ENCODE measurements around the gene UBE3A.

UBE3A gene

DNA sequence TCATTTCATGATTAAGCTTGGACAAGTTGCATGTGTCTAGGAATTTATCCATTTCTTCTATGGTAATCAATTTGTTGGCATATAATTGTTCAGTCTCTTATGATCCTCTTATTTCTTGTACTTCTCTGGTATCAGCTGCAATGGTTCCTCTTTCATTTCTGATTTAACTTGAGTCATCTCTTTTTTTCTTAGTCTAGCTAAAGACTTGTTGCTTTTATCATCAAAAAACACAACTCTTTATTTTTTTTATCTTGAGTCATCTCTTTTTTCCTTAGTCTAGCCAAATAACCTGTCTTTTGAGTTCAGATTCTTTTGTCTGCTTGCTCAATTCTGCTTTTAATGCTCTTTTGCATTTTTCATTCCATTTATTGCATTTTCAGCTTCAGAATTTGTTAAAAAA is 37.3 kb downstream of the UBE3A start:
- DNase-seq: no peak

DNA sequence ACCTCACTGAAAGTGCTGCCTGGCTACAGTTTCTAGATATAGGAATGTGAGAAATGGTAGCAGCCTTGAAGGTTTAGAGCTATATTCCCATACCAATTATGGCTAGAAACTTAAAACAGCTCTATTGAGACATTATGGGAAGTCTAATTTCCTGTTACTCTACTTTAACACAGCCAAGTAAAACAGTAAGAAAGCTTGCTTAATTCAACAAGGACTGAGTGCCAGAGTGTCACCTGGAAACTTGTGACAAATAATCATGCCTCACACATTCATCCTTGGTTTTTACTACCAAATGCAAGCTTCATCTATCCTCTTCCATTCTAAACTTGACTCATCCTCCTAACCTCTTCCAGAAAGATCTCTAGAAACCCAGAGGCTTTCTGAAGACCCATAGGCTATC is 41.7 kb downstream of the UBE3A start:
- DNase-seq: no peak

DNA sequence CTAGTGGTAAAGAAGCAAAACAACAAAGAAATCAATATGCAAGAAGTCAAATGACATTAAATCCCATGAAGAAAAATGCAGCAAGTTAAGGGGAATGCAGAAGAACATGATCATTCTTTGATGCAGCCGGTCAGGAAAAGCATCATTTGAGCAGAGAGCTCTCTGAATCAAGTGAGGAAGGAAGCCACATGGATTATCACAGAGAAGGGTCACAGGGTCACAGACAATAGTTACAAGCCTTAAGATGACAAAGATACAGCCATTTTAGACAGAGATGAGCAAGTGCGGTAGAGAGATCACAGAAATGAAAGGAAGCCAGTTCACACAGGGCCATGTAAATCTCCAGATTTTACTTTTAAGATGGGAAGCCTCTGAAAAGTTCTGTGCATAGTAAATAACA is 43.9 kb downstream of the UBE3A start:
- no peak for DNase-seq

DNA sequence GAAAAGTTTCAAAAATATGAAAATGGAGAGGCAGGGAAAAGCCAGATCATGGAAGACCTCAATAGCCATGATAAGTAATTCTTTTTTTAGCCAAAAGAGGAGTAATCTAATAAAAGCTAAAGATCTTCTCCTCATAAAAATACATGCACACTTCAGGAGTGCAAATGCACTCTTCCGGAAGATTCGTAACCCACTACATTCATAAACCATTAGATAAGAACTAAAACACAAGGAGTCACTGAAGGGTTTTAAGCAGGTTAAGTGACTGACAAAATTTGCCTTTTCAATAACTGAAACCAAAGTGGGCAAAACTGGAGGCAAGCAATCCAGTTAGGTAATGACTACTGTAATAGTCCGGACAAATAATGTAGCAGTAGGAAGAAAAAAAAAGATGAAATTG is 46.0 kb downstream of the UBE3A start:
- DNase-seq: no peak

DNA sequence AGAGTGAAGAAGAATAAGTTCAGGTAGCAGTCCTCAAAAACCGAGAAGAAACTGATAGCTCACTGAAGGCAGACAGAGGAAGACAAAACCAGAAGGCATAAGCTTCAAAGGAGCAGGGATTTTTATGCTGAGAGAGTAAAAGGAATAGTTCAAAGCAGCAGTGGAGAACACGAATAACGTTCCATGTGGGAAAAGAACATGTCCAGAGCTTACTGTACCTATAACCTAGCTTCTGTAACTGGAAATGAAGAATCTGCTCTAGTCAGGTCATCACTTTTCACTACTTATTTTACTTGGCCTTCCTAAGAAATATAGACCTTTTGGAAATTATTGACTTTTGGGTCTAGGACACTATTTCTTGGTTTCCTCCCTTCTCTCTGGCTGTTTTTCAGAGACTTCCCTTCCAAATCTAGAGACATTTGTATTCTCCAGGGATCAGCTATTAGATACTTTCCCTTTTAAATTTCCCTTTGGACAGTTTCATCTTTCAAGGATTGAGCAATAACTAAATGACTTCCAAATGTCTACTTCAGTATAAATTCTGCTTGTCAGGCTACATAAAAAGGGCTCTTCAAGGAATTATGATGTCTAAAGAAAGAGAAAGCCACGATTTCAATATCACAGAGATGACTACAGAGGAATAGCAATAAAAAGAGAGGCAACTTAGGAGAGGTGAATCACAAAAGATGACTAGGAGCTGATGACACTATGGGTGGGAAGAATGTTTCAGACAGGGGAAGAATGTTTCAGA is 46.7 kb downstream of the UBE3A start:
- DNase-seq: no peak

DNA sequence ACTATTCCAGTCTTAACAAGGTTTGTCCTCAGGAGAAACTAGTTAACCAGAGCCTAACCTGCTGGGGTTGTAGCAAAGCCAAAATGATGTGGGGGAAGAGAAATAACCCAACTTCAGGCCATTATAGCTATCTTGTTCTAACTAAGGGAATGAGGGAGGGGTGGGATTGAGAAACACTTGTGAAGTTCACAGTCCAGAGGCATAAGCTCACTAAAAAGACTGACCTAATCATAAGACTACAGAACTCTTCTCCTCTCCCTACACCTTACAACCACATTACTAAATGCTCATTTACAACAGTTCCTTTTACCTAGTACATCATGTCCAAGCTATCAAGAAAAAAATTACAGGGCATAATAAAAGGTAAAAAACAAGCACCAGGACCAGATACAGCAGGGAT is 52.8 kb downstream of the UBE3A start:
- DNase-seq: no peak

DNA sequence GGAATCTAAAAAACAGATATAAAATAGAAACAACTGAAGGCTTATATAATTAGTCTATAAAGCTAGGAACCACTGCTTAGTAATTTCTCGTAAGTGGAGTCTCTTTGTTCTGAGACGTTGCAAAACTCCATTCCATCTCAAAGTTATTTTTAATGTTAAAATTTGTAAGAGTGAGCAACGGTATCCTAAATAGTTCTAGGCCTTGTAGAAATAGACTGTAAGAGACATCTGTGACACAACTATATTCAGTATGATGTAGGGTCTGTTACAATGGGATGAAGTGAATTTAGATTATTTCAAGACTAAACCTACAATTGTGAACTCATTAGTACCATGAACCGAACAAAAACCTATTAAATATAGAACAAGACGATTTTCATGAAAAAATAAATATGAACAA is 57.2 kb downstream of the UBE3A start:
- no peak for DNase-seq

DNA sequence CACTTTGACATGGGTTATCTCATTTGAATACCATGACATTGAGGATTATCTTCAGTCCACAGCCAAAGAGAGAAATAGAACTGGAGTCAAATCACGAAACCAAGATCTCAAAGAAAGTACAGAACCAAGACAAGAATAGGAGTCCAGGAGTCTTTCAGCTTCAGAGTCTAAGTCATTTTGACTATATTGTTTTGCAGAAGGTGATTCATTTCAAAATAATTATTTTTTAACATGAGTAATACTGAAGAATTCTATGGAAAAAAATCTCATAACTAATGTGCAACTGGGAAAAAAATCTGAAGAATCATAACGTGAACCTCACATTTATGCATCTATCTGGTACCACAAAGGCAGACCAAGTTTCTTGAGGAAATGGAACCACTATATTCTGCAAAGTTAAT is 60.3 kb downstream of the UBE3A start:
- DNase-seq: no peak

DNA sequence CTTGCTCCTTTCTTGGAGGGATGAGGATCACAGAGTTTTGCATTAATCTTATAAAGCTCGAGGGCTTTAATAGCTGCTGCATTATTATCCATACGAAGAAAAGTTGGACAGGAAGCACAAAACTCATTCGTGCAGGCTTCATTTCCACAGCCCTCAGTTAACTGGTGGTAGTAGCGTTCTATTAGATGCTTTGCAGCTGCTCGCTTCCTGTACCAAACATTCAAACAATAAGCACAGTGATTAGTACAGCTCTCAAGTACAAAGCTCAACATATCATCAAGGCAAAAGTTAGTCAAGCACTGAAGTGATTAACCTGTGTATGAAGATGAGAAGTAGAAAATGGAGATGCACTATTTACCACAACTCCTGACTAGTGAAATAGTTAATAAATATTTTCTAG is 63.3 kb downstream of the UBE3A start:
- no peak for DNase-seq

DNA sequence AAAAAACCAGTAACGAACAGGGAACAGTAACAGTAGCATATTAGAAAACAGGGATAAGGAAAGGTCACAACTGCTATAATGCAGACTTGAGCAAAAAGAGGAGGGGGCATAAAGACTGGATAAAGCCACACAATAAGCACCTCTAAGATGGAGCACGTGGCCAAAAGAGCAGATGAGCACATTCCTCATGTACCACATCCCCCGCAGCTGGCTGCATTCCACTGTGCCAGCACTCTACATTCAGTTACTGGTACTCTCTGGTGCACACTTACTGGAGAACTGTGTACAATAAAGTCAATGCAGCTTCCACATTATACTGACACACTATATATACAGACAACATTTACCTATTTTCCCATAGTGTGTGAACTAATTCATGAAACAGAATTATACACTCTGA is 64.7 kb downstream of the UBE3A start:
- no peak for DNase-seq

DNA sequence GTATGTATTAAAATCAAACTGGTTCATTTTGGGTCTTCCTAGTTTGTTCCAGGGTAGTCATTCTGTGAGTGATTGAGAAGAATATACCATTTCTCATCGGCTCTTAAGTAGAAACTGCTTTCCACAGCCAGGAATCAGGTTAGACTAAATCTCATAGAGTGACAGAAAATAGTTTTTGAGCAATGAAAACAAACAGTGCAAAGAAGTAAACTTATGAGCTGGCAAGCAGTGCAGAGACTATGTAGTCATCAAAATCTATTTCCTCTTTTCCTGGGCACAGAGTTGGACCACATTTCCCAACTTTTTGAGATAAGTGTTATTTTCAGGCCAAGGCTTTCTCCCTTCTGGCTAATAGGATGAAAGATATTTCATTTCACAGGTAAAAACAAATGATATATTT is 66.5 kb downstream of the UBE3A start:
- DNase-seq: no peak

DNA sequence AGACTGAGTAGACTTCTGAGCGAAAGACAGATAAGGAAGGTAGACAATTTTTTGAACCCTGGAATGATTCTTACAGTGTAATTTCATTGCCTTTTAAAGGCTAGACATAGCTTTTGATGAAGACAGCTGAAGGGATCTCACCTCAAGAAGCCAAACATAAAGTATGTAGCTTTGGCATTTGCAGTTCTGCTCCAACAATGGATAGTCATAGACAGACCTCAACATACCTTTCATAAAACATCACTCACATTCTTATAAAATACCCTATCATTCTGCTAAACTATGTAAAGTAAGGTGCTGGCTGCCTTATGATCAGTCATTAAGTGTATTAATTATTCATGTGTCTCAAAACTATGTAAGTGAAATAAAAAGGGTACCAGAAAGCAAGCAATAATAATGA is 70.0 kb downstream of the UBE3A start:
- no peak for DNase-seq

DNA sequence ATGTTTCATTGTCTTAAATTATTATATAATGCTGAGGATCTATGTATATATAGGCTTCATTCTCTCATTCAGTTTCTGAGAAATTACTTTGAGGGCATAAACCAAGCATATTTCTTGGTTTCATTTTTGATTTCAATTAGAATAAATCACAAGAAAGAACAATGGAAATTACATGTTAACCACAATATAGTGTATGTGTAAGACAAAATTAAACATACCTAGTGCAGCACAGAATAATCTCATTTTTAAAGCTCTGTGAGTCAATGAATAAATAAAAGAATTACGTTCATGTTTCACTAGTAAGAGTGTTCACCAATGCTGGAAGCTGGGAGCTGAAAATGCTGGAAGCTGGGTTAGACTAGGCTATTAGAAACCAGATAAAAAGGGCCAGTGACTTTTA is 72.8 kb downstream of the UBE3A start:
- DNase-seq: no peak

DNA sequence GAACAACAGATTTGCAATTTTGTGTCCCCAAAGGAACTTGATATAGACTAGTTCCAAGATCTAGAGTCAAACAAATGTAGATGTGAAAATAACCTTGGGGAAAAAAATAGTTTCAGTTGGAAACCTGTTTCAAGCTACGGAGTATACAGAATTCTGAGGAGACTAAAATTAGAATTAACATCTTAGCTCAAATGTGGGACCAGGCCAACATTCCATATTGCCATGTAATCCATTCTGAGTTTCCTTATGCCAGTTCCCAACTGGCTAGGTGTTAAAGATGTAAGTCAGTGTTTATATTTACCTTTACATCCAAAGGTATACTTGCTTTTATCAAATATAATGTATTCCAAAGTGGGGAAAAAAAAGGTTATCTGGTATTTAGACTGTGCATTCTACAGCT is 76.3 kb downstream of the UBE3A start:
- no peak for DNase-seq

DNA sequence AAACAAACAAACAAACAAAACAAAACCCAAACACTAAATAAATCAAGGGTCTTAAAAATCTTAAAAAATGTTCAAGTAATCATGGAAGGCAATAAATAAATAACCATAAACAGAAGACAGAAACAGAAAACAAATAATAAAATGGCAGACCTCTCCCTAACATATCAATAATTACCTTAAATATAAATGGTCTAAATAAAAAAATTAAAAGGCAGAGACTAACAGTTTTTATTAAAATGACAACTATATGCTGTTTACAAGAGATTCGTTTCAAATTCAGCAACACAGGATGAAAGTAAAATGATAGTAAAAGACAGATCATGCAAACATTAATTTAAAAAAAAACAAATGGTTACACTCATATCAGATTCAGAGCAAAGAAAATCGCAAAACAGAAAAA is 91.1 kb downstream of the UBE3A start:
- no peak for DNase-seq

DNA sequence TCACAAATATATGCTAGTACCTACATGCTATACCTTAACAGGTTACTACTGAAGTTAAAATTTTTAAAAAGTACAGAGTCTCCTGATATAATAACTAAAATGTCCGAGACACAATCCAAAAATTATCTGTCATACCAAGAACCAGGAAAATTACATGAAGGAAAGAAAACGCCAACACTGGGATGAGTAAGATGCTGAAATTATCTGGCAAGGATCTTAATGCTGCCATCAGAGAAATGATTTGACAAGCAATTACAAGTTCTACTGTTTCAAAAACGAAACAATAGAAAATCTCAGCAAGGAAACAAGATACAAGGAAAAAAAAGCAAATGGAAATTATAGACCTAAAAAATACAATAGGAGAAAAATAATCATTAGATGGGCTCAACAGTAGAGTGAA is 92.5 kb downstream of the UBE3A start:
- no peak for DNase-seq

DNA sequence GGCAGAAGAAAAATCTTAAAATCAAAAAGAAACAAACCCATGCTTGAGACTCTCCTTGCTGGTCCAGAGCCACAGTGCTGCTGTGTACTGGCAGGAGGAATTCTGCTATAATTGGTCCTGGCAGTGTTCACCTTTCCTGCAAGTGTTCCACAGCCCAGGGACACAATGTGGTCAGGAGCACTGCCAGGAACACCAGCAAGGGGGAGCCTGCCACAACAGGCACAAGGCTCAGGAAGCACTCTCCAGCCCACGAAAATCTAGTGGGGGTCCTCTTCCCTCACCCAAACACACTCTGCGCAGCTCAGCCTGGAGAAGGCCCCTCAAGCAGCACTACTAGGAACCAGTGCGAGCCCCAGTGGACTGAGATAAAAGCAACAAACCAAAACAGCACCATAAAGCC is 92.9 kb downstream of the UBE3A start:
- no peak for DNase-seq

DNA sequence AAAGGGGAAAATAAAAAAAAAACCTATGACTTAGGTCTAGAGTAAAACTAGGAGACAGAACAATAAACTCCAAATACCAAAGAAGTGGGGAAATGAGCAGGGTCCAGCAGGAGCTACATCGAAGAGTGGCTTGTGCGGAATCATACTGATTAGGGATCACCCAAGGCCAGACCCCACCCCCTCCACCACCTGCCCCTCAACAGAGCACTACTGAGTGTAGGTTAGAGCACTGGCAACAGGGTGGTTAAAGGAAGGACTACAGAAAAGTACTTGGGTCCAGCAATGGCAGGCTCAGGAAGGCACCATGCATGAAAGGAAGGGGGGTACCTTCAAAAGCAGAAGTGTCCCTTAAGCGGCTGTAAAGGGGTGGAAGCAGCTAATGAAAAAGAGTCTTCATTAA is 96.2 kb downstream of the UBE3A start:
- DNase-seq: no peak

DNA sequence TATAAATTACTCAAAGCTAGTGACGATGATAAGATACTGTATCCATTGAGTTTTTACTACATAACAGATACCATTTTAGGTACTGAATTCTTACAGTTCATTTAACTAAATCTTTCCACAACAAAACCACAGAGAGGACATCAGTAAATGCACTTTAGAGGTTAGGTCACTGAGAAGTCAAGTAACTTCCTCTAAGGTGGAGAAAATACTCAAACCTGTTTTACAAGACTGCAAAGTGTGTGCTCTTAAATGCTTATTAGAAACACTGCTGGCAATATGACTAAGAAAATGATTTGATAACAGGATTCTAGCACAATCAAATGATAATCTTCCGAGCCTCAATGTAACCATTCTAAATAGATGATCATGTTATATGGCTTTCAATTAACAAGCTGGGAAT is 99.4 kb downstream of the UBE3A start:
- no peak for DNase-seq

DNA sequence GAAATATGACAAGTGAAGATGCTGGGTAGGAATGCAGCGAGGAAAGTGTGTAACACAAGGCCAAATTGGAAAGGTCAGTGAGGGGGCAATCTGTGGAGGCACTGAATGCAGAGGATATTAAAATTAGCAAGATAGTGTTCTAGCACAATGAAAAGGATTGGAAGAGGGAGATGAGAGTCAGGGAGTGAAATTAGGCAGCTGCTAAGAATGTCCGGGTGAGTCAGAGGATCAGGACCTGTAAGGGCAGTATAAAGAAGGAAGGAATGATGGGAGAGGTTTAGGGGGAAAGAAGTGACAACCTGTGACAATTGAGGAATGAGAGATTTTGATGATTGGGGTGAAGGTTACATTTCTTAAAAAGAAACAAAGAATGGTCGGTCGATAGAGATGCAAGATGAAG is 103.5 kb downstream of the UBE3A start:
- DNase-seq: no peak

DNA sequence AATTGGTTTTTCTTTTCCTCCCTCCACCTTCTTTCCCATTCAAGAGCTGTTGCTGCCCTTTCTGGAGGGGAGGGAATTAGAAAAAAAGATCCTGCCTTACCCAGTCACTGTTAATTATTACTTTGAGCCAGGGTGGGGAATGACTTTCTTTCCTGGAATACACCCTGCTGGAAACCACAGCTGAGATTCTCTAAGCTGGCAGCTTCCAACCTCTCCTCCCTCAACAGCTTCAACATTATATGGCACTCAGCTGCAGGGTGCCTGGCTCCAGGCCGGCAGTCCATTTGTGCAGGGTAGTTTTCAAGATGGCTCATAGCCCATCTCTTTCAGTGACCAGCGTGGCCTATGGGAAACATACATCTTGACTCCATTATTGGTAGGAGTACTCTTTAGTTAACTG is 105.8 kb downstream of the UBE3A start:
- no peak for DNase-seq

DNA sequence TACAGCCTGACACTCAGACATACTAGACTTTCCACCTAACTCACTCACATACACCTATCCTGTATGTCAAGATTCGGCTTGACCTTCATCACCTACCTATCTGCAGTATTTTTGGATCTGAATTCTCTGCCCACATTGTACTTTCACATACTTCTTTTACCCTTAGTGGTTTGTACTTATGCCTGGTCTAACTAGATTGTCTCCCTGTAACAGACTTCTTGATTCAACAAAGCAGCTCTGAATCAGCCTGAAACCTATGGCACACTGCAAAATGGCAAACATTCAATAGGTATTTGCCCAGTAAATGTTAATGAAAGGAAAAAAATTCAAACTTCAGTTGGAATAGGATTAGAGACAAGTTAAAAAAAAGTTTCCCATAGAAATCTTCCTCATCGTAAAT is 106.5 kb downstream of the UBE3A start:
- no peak for DNase-seq

DNA sequence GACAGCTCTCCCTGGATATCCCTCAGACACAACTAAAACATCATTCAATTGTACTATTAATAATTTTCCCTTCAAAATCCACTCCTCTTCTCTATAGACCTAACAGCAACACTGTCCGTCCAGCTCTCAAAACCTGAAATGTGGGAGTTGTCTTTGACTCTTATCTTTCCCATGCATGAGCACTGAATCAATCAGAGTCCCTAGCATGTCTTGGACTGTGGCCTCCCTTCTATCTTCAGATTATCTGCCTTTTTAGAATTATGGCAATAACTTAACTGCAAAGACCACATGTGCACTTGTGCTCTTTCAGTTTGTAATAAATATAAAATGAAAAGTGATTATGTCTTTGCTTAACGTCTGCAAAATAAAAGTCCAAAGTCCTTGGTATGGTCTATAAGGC is 107.0 kb downstream of the UBE3A start:
- no peak for DNase-seq

DNA sequence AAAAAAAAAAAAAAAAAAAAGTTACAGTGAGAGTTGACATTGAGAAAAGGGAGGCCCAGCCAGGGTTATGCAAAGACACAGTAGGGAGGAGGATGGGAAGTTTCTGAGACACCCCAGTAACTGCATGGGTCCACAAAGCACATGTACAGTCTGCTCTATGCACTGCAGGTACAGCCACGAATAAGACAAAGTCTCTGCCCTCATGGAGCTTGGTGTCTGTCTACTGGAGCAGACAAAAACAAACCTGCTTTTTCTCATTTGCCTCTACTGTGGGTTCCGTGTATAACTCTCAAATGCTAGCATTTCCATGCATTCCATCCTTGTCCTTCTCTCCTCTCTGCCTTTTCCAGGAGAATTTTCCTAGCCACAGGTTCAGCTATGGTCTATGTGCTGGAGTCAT is 107.4 kb downstream of the UBE3A start:
- no peak for DNase-seq

DNA sequence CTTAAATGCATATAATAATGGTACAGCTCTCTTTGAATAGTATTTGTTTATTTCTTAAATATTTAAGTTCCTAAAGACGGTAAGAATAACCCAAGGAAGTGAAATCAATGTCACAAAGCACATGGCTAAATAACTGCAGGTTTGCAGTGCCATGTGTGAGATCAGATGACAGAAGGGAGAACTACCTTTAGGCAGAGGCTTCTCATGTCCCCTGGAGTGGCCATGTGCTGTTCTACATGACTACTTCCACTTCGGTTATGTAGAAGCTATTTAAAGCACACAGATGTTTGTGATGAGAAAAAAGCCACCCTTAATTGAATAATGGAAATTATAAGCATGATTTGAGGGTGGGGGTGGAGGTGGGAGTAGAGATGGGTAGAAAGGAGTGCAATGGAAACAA is 109.1 kb downstream of the UBE3A start:
- peak; percentile 19 for DNase-seq

DNA sequence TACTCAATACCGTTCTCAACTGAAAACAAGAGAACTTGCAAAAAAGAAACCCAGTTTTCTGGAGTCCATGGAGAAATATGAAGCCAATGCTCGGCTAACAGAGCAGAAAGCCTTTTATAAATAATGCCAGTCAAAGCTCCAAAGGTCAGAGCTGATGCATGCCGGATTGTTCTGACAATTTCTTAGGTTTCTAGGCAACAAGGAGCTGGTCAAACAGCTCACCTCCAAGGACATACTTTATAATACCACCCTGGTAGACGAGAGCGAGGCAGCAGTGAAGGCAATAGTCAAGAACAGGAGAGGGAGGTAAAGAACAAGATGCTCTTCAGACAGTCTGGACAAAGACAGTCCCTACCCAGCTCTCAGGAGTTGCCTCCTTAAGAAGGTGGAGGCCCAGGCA is 111.1 kb downstream of the UBE3A start:
- DNase-seq: no peak
